GM12878 (cell line): Measurements from ENCODE around the gene TMIGD3. TPM values are rescaled to one million over a fixed set of nuclear protein-coding genes. Genes with fewer than 3 reads are reported as not detected.
A peak's percentile ranks its signal among the peaks of the same experiment; 100 is the strongest.

ENCODE experiments used
- CHD2 ChIP-seq: IDR thresholded peaks from 2 replicates; pipeline ENCODE4 v1.6.1; 2011; ENCODE audit warnings: low read depth, low read length, improper control_type of control experiment, borderline replicate concordance
- CHD4 ChIP-seq: fragments of 200-600 bp; sonication (generic); IDR thresholded peaks from 2 replicates; pipeline ENCODE4 v1.6.1; 2016; ENCODE audit warnings: mild to moderate bottlenecking
- ESRRA ChIP-seq: IDR thresholded peaks from 2 replicates; pipeline ENCODE4 v1.6.1; 2012; ENCODE audit warnings: mild to moderate bottlenecking, low read length, improper control_type of control experiment
- EZH2 ChIP-seq: IDR thresholded peaks from 2 replicates; pipeline ENCODE4 v1.6.1; 2012; ENCODE audit warnings: low read depth, mild to moderate bottlenecking, control low read depth, inconsistent platforms, low read length, borderline replicate concordance; ENCODE audit not compliant: control insufficient read depth
- HCFC1 ChIP-seq: fragments of 150-350 bp; IDR thresholded peaks from 2 replicates; pipeline ENCODE4 v1.6.1; 2014; ENCODE audit warnings: low read length
- HDGF ChIP-seq: fragments of 450-650 bp; IDR thresholded peaks from 2 replicates; pipeline ENCODE4 v1.6.1; 2016; ENCODE audit warnings: antibody characterized with exemption
- JUNB ChIP-seq: IDR thresholded peaks from 2 replicates; pipeline ENCODE4 v1.6.1; 2016; ENCODE audit warnings: antibody characterized with exemption, mild to moderate bottlenecking
- NBN ChIP-seq: fragments of 450-650 bp; IDR thresholded peaks from 2 replicates; pipeline ENCODE4 v1.6.1; 2016
- NR2F1 ChIP-seq: fragments of 450-650 bp; conservative IDR thresholded peaks from 2 replicates; pipeline ENCODE4 v1.6.1; 2017; ENCODE audit warnings: mild to moderate bottlenecking
- POLR2A ChIP-seq: IDR thresholded peaks from 2 replicates; pipeline ENCODE4 v1.6.1; 2011; ENCODE audit warnings: low read depth, mild to moderate bottlenecking, low read length
- SMAD5 ChIP-seq: IDR thresholded peaks from 2 replicates; pipeline ENCODE4 v1.6.1; 2016; ENCODE audit warnings: antibody characterized with exemption, low read depth
- SPI1 ChIP-seq: IDR thresholded peaks from 2 replicates; pipeline ENCODE4 v1.6.1; 2011; ENCODE audit warnings: low read depth, mild to moderate bottlenecking, low read length, moderate library complexity, borderline replicate concordance; ENCODE audit not compliant: insufficient read depth
- SUPT20H ChIP-seq: IDR thresholded peaks from 2 replicates; pipeline ENCODE4 v1.6.1; 2011; ENCODE audit warnings: low read depth, mild to moderate bottlenecking, low read length, moderate library complexity, borderline replicate concordance; ENCODE audit not compliant: control insufficient read depth
- SUZ12 ChIP-seq: fragments of 200-600 bp; sonication (generic); IDR thresholded peaks from one replicate; pipeline ENCODE4 v1.6.1; 2018; ENCODE audit warnings: antibody characterized with exemption, mild to moderate bottlenecking; ENCODE audit not compliant: unreplicated experiment
- TBL1XR1 ChIP-seq: IDR thresholded peaks from 2 replicates; pipeline ENCODE4 v1.6.1; 2012; ENCODE audit warnings: low read depth, low read length, improper control_type of control experiment
- ZNF24 ChIP-seq: fragments of 450-650 bp; IDR thresholded peaks from 2 replicates; pipeline ENCODE4 v1.6.1; 2017; ENCODE audit warnings: antibody characterized with exemption, mild to moderate bottlenecking
- ZNF622 ChIP-seq: fragments of 450-650 bp; IDR thresholded peaks from 2 replicates; pipeline ENCODE4 v1.6.1; 2017; ENCODE audit warnings: mild to moderate bottlenecking, inconsistent platforms
- polyA plus RNA-seq, 11 experiments: library from polyadenylated mRNA; depleted of rRNA in 4 of 11; unstranded in 6 of 11; stranded (reverse) in 5 of 11; fragments of >200 nt; fragmentation: Nextera tagmentation in 4 of 11; fragmentation: Illumina TruSeq in 1 of 11; extraction: Ambion mirVana in 4 of 11; extraction: Trizol in 1 of 11; gene quantifications; 1 replicate in 1 of 11; 2 replicates in 10 of 11; pipeline versions ENCODE4 v1.2.1 to v1.2.3, GENCODE V29; 2011 to 2016; ENCODE audit warnings: inconsistent platforms in 2 of 11, missing spikeins in 2 of 11, low read depth in 1 of 11
- total RNA-seq, 4 experiments: library from RNA; depleted of rRNA in 3 of 4; stranded (reverse); fragments of >200 nt in 3 of 4; fragmentation: Illumina TruSeq in 1 of 4; extraction: Trizol in 1 of 4; gene quantifications; 2 replicates each; pipeline versions ENCODE4 v1.2.1 to v1.2.3, GENCODE V29; 2013 to 2021
- TF ChIP-seq, protein P1 (sequence below): IDR thresholded peaks from 2 replicates; pipeline ENCODE4 v1.6.1; 2011; ENCODE audit warnings: borderline replicate concordance, low read depth, mild to moderate bottlenecking, moderate library complexity, low read length; ENCODE audit not compliant: insufficient read depth, poor library complexity, severe bottlenecking
- TF ChIP-seq, protein P2 (sequence below): fragments of 450-650 bp; IDR thresholded peaks from 2 replicates; pipeline ENCODE4 v1.6.1; 2016; ENCODE audit warnings: mild to moderate bottlenecking
- TF ChIP-seq, protein P3 (sequence below): IDR thresholded peaks from 2 replicates; pipeline ENCODE4 v1.6.1; 2011; ENCODE audit warnings: borderline replicate concordance, low read depth, mild to moderate bottlenecking, moderate library complexity, mixed read lengths, low read length; ENCODE audit not compliant: insufficient read depth; ENCODE audit errors: extremely low read length
- TF ChIP-seq, protein P4 (sequence below): fragments of 450-650 bp; IDR thresholded peaks from 2 replicates; pipeline ENCODE4 v1.6.1; 2017; ENCODE audit warnings: mild to moderate bottlenecking, low read depth, inconsistent platforms; ENCODE audit not compliant: poor library complexity, severe bottlenecking
- TF ChIP-seq, protein P5 (sequence below): fragments of 150-350 bp; IDR thresholded peaks from 2 replicates; pipeline ENCODE4 v1.6.1; 2016; ENCODE audit warnings: low read depth, low read length

The TMIGD3 gene
- total and polyA plus RNA-seq, 10 of the 15 experiments (the other 5 are each of a cell fraction or from before 2014, with no cell fraction given) = 0.17 TPM; not detected in 9

DNA sequence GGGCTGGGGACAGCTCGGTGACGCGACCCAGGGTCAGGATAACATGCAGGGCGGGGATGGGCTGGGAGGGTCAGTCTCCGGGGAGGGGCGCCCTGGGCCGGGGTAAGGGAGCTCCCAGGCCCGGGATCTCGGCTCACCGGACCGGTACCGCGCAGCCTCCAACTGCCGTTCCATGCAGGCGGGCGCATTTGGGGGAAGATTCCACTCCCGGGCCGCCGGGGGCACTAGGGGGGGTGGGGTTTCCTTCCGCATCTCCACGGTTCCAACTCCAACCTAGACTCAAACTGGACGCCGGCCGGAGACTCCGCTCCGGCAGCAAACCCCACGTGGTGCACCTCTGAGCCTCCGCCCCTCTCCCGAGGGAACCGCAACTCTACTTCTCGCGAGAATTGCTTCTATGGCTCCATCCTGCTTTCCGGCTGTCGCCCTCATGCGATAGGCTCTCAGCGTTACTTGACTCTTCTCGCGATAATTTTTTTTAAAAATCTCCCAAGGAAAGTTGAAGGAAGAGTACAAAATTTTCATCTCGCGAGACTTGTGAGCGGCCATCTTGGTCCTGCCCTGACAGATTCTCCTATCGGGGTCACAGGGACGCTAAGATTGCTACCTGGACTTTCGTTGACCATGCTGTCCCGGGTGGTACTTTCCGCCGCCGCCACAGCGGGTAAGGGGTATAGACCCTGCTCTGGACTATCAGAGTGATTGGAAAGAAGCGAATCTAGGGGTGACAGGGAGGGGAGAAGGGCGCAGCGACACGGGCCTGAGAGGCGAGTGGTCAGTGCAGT is 54.3 kb downstream of the TMIGD3 start, which contains the start of the genes ATP5PB and WDR77 (continued):
- TF ChIP-seq ZNF622 (no peak), SPI1 (no peak), SUPT20H (no peak), POLR2A (peak; percentile 79), EZH2 (no peak), SUZ12 (no peak), NR2F1 (peak; percentile 18; the same call in 1 of the 2 replicates), NBN (no peak), CHD4 (no peak), JUNB (no peak), CHD2 (peak; percentile 99), HDGF (no peak), TBL1XR1 (no peak), SMAD5 (peak; percentile 58; the same call in 1 of the 2 replicates), ZNF24 (no peak), ESRRA (no peak), HCFC1 (peak; percentile 39)
- TF ChIP-seq, protein P1, sequence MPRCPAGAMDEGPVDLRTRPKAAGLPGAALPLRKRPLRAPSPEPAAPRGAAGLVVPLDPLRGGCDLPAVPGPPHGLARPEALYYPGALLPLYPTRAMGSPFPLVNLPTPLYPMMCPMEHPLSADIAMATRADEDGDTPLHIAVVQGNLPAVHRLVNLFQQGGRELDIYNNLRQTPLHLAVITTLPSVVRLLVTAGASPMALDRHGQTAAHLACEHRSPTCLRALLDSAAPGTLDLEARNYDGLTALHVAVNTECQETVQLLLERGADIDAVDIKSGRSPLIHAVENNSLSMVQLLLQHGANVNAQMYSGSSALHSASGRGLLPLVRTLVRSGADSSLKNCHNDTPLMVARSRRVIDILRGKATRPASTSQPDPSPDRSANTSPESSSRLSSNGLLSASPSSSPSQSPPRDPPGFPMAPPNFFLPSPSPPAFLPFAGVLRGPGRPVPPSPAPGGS = no peak
- TF ChIP-seq, protein P2, sequence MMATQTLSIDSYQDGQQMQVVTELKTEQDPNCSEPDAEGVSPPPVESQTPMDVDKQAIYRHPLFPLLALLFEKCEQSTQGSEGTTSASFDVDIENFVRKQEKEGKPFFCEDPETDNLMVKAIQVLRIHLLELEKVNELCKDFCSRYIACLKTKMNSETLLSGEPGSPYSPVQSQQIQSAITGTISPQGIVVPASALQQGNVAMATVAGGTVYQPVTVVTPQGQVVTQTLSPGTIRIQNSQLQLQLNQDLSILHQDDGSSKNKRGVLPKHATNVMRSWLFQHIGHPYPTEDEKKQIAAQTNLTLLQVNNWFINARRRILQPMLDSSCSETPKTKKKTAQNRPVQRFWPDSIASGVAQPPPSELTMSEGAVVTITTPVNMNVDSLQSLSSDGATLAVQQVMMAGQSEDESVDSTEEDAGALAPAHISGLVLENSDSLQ = peak; percentile 73; the same call in 1 of the 2 replicates
- TF ChIP-seq, protein P3, sequence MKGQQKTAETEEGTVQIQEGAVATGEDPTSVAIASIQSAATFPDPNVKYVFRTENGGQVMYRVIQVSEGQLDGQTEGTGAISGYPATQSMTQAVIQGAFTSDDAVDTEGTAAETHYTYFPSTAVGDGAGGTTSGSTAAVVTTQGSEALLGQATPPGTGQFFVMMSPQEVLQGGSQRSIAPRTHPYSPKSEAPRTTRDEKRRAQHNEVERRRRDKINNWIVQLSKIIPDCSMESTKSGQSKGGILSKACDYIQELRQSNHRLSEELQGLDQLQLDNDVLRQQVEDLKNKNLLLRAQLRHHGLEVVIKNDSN = peak; percentile 84
- TF ChIP-seq, protein P4, sequence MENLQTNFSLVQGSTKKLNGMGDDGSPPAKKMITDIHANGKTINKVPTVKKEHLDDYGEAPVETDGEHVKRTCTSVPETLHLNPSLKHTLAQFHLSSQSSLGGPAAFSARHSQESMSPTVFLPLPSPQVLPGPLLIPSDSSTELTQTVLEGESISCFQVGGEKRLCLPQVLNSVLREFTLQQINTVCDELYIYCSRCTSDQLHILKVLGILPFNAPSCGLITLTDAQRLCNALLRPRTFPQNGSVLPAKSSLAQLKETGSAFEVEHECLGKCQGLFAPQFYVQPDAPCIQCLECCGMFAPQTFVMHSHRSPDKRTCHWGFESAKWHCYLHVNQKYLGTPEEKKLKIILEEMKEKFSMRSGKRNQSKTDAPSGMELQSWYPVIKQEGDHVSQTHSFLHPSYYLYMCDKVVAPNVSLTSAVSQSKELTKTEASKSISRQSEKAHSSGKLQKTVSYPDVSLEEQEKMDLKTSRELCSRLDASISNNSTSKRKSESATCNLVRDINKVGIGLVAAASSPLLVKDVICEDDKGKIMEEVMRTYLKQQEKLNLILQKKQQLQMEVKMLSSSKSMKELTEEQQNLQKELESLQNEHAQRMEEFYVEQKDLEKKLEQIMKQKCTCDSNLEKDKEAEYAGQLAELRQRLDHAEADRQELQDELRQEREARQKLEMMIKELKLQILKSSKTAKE = no peak
- TF ChIP-seq, protein P5, sequence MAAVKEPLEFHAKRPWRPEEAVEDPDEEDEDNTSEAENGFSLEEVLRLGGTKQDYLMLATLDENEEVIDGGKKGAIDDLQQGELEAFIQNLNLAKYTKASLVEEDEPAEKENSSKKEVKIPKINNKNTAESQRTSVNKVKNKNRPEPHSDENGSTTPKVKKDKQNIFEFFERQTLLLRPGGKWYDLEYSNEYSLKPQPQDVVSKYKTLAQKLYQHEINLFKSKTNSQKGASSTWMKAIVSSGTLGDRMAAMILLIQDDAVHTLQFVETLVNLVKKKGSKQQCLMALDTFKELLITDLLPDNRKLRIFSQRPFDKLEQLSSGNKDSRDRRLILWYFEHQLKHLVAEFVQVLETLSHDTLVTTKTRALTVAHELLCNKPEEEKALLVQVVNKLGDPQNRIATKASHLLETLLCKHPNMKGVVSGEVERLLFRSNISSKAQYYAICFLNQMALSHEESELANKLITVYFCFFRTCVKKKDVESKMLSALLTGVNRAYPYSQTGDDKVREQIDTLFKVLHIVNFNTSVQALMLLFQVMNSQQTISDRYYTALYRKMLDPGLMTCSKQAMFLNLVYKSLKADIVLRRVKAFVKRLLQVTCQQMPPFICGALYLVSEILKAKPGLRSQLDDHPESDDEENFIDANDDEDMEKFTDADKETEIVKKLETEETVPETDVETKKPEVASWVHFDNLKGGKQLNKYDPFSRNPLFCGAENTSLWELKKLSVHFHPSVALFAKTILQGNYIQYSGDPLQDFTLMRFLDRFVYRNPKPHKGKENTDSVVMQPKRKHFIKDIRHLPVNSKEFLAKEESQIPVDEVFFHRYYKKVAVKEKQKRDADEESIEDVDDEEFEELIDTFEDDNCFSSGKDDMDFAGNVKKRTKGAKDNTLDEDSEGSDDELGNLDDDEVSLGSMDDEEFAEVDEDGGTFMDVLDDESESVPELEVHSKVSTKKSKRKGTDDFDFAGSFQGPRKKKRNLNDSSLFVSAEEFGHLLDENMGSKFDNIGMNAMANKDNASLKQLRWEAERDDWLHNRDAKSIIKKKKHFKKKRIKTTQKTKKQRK = no peak
